RWPE2 (cell line): ENCODE measurements around the gene POU2F1.

Source experiments
- ATAC-seq: fragments of 200-7000 bp; cut with Tn5 transposase; 3 replicates; pipeline ENCODE4 v1.9.1; 2021; ENCODE audit warnings: low read depth
- DNase-seq: peaks from one replicate; pipeline ENCODE4 v3.0.0-alpha.2; 2020; ENCODE audit warnings: low spot score
- H3K27ac ChIP-seq: fragments of 450-650 bp; 2 replicates; pipeline ENCODE4 v1.5.1; 2017; ENCODE audit warnings: mild to moderate bottlenecking; ENCODE audit not compliant: poor library complexity, severe bottlenecking
- H3K27me3 ChIP-seq: fragments of 250-450 bp; sonication (Bioruptor Pico); 2 replicates; pipeline ENCODE4 v1.5.1; 2021; ENCODE audit warnings: mild to moderate bottlenecking, moderate library complexity; ENCODE audit not compliant: insufficient read depth, poor library complexity, severe bottlenecking
- H3K36me3 ChIP-seq: fragments of 250-450 bp; sonication (Bioruptor Pico); 2 replicates; pipeline ENCODE4 v1.5.1; 2020; ENCODE audit warnings: low read depth, mild to moderate bottlenecking, moderate library complexity
- H3K4me1 ChIP-seq: fragments of 250-450 bp; sonication (Bioruptor Pico); 2 replicates; pipeline ENCODE4 v1.5.1; 2021; ENCODE audit warnings: mild to moderate bottlenecking, moderate library complexity; ENCODE audit not compliant: insufficient read depth, poor library complexity, severe bottlenecking
- H3K4me3 ChIP-seq: fragments of 250-450 bp; sonication (Bioruptor Pico); 2 replicates; pipeline ENCODE4 v1.5.1; 2021; ENCODE audit warnings: mild to moderate bottlenecking, moderate library complexity; ENCODE audit not compliant: severe bottlenecking
- H3K9me3 ChIP-seq: fragments of 250-450 bp; sonication (Bioruptor Pico); 2 replicates; pipeline ENCODE4 v1.5.1; 2021; ENCODE audit warnings: mild to moderate bottlenecking, moderate library complexity; ENCODE audit not compliant: severe bottlenecking
- TF ChIP-seq, protein P1 (sequence below): fragments of 450-650 bp; IDR thresholded peaks from one replicate; pipeline ENCODE4 v1.5.1; 2017; ENCODE audit warnings: mild to moderate bottlenecking, moderate library complexity; ENCODE audit not compliant: poor library complexity, severe bottlenecking

POU2F1 gene

DNA sequence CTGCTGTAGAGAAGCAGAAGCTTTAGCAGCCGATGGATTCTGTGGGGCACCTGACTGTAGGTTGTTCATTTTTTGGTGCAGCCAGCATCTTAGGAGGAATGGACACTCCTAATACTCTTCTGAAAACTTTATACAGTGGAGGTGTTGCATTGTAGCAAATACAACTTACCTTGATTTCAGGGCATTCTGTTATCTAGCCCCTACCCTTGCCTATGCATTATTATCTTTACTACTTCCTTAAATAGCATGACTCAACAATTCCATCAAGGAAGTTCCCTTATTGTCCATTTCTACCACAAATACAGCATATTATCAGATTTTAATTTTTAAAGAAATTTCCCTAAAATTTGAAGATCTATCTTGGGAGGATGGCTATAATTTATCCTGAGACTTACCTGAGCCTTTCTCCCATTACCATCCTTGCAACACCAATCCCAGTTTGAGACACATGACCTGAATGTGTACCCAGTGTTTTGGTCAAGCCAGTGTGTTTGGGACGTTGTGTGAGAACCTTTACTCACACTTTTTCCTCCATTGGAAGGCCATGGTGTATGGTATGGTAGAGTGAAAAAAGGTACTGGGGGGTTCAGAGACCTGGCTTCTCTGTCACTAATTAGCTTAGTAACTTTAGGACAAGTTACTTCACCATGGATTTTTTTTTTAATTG lies 9.2 kb downstream of the POU2F1 start:
- peaks cover 30% of the 10 kb centered on the region for H3K4me1 ChIP-seq

DNA sequence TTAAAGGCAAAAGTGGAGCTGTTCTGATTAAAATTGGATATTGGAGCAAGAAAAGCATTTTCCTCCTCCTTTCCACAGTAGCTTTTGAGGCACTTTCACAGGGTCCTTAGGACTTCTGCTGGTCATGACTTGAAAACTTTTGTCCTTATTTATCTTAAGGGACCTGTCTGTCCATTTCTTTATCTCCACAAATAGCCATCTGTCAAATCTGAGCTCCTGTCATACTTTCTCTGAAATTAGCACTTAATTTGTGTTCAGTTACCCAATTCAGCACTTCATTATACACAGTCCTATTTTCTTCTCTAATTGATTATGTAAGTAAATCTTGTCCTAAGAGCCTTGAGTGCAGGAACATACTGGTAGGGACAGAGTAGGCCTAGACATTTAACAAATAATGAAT lies 9.8 kb downstream of the POU2F1 start:
- Histone ChIP-seq H3K9me3 (no peaks in the 10 kb centered on the region), H3K27me3 (no peaks in the 10 kb centered on the region), H3K4me3 (no peak overlapping the region), H3K27ac (no peak overlapping the region), H3K4me1 (peaks cover 30% of the 10 kb centered on the region), H3K36me3 (no peaks in the 10 kb centered on the region)
- TF ChIP-seq, protein P1, sequence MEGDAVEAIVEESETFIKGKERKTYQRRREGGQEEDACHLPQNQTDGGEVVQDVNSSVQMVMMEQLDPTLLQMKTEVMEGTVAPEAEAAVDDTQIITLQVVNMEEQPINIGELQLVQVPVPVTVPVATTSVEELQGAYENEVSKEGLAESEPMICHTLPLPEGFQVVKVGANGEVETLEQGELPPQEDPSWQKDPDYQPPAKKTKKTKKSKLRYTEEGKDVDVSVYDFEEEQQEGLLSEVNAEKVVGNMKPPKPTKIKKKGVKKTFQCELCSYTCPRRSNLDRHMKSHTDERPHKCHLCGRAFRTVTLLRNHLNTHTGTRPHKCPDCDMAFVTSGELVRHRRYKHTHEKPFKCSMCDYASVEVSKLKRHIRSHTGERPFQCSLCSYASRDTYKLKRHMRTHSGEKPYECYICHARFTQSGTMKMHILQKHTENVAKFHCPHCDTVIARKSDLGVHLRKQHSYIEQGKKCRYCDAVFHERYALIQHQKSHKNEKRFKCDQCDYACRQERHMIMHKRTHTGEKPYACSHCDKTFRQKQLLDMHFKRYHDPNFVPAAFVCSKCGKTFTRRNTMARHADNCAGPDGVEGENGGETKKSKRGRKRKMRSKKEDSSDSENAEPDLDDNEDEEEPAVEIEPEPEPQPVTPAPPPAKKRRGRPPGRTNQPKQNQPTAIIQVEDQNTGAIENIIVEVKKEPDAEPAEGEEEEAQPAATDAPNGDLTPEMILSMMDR: no peak
- DNase-seq (no peak), ATAC-seq (no peak)

More for the DNA sequence above, 9.2 kb downstream of the POU2F1 start:
- H3K36me3 ChIP-seq: no peaks in the 10 kb centered on the region
- ATAC-seq: no peak
- H3K4me3 ChIP-seq: no peak overlapping the region
- H3K27me3 ChIP-seq: no peaks in the 10 kb centered on the region
- H3K27ac ChIP-seq: no peak overlapping the region
- DNase-seq: no peak
- TF ChIP-seq, protein P1: no peak
- no peaks in the 10 kb centered on the region for H3K9me3 ChIP-seq

DNA sequence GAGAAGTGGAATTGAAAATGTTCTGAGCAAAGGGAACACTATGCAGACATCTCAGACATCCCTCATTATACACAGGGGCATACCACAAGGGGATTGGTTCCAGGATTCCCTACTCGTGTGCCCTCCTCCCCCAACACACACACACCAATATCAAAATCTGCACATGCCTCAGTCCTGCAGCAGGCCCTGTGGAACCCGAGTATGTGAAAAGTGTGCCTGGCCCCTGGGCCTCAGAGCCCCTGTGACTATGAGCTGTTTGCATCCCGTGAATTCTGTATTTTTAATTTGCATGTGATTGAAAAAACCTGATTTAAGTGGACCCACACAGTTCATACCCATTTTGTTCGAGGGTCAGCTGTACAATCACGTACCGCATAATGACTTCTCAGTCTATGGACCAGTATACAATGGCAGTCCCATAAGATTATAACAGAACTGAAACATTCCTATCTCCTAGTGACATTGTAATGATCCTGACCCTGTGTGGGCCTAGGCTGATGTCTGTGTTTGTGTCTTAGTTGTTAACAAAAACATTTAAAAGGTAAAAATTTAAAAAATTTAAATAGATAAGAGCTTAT lies 11.3 kb downstream of the POU2F1 start:
- no peaks in the 10 kb centered on the region for H3K9me3 ChIP-seq
- no peak overlapping the region for H3K4me3 ChIP-seq
- no peak for DNase-seq
- H3K27ac ChIP-seq: no peak overlapping the region
- TF ChIP-seq, protein P1: no peak
- H3K36me3 ChIP-seq: no peaks in the 10 kb centered on the region
- peaks cover 18% of the 10 kb centered on the region for H3K4me1 ChIP-seq
- no peaks in the 10 kb centered on the region for H3K27me3 ChIP-seq
- ATAC-seq: no peak

DNA sequence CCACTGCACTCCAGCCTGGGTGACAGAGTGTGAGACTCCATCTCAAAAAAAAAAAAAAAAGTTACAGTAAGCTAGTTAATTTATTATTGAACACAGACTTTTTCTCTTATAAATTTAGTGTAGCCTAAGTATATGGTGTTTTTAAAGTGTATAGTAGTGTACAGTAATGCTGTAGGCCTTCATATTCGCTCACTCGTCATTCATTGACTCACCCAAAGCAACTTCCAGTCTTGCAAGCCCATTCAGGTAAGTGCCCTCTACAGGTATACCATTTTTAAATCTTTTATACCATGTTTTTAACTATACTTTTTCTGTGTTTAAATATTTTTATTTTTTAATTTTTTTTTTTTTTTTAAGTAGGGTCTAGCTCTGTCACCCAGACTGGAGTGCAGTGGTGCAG lies 12.1 kb downstream of the POU2F1 start:
- no peak for DNase-seq
- peak; percentile 50; the same call in 1 of the 3 replicates for ATAC-seq
- H3K4me3 ChIP-seq: no peak overlapping the region
- TF ChIP-seq, protein P1: no peak
- H3K27ac ChIP-seq: no peak overlapping the region
- H3K27me3 ChIP-seq: no peaks in the 10 kb centered on the region
- H3K9me3 ChIP-seq: no peaks in the 10 kb centered on the region
- peaks cover 10% of the 10 kb centered on the region for H3K4me1 ChIP-seq
- H3K36me3 ChIP-seq: no peaks in the 10 kb centered on the region

DNA sequence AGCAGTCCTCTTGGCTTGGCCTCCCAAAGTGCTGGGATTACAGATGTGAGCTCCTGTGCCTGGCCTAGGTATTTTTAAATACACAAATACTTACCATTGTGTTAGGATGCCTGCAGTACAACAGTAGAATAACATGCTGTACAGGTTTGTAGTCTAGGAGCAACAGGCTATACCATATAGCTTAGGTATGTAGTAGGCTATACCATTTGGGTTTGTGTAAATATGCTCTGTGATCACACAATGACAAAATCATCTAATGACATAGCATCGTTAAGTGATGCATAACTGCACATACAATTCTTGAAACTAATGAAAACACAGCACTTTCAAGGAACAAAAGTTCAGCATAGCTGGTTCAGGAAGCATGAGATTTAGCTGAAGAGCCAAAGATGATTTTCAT lies 12.7 kb downstream of the POU2F1 start:
- Histone ChIP-seq H3K36me3 (no peaks in the 10 kb centered on the region), H3K4me1 (peaks cover 5% of the 10 kb centered on the region), H3K4me3 (no peak overlapping the region), H3K27ac (no peak overlapping the region), H3K9me3 (no peaks in the 10 kb centered on the region), H3K27me3 (no peaks in the 10 kb centered on the region)
- TF ChIP-seq, protein P1: no peak
- DNase-seq: no peak
- ATAC-seq: no peak
